ENCODE data around the gene KPNA5. TPM values are rescaled to one million over a fixed set of nuclear protein-coding genes. Genes with fewer than 3 reads are reported as not detected.
A peak's percentile ranks its signal among the peaks of the same experiment; 100 is the strongest.

KPNA5 gene
- total RNA-seq, 4 donors from 2014 or later: 1.1 to 8.2 (median 3.2) TPM

- H3K9me3 ChIP-seq: no peaks in the 10 kb centered on the region
- peaks cover 0 to 6% (median 0%) of the 10 kb centered on the region in 3 donors for H3K36me3 ChIP-seq
- no peak overlapping the region for H3K27ac ChIP-seq
- 23 to 35% methylated on average over 1 of the region's 1 CpG for WGBS, 2 donors
- intact Hi-C loops (cut with DNase I): no loop called here
- TF ChIP-seq, protein P1, sequence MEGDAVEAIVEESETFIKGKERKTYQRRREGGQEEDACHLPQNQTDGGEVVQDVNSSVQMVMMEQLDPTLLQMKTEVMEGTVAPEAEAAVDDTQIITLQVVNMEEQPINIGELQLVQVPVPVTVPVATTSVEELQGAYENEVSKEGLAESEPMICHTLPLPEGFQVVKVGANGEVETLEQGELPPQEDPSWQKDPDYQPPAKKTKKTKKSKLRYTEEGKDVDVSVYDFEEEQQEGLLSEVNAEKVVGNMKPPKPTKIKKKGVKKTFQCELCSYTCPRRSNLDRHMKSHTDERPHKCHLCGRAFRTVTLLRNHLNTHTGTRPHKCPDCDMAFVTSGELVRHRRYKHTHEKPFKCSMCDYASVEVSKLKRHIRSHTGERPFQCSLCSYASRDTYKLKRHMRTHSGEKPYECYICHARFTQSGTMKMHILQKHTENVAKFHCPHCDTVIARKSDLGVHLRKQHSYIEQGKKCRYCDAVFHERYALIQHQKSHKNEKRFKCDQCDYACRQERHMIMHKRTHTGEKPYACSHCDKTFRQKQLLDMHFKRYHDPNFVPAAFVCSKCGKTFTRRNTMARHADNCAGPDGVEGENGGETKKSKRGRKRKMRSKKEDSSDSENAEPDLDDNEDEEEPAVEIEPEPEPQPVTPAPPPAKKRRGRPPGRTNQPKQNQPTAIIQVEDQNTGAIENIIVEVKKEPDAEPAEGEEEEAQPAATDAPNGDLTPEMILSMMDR (IDR thresholded peaks at IDR 0.05): no peak
- TF ChIP-seq POLR2A (IDR thresholded peaks at IDR 0.05): no peak
- no peaks in the 10 kb centered on the region for H3K27me3 ChIP-seq
- DNase-seq: no peak
- peak overlapping the region in 1 of 4 donors; percentile 2 for H3K4me3 ChIP-seq
- peaks cover 6 to 45% (median 19%) of the 10 kb centered on the region in 3 donors for H3K4me1 ChIP-seq
These were observed 14.1 kb upstream of the KPNA5 start for GRCh38 chr6:116666869-116667268.

GRCh38 chr6:116667623-116668022 lies 13.4 kb upstream of the KPNA5 start:
- TF ChIP-seq POLR2A (IDR thresholded peaks at IDR 0.05): no peak
- TF ChIP-seq, protein P1 (IDR thresholded peaks at IDR 0.05): no peak
- peak overlapping the region in 3 of 4 donors; percentile 88 to 89 (median 89) for H3K27ac ChIP-seq
- H3K27me3 ChIP-seq: no peaks in the 10 kb centered on the region
- 9 to 21% methylated on average over 3 of the region's 3 CpGs for WGBS, 2 donors
- intact Hi-C loops (cut with DNase I): no loop called here
- H3K36me3 ChIP-seq: peaks cover 0 to 6% (median 0%) of the 10 kb centered on the region in 3 donors
- peak overlapping the region; percentile 89 to 97 (median 92) for H3K4me3 ChIP-seq
- DNase-seq: no peak
- no peaks in the 10 kb centered on the region for H3K9me3 ChIP-seq
- peaks cover 6 to 45% (median 19%) of the 10 kb centered on the region in 3 donors for H3K4me1 ChIP-seq

- H3K36me3 ChIP-seq: no peaks in the 10 kb centered on the region
- H3K4me1 ChIP-seq: peaks cover 0 to 11% (median 6%) of the 10 kb centered on the region in 3 donors
- H3K27ac ChIP-seq: no peak overlapping the region
- no peak for TF ChIP-seq POLR2A (IDR thresholded peaks at IDR 0.05)
- TF ChIP-seq, protein P1 (IDR thresholded peaks at IDR 0.05): no peak
- no peak for DNase-seq
- no peaks in the 10 kb centered on the region for H3K27me3 ChIP-seq
- no peak overlapping the region for H3K4me3 ChIP-seq
- H3K9me3 ChIP-seq: no peaks in the 10 kb centered on the region
- intact Hi-C loops (cut with DNase I): no loop called here
- 82 to 88% methylated on average over 4 of the region's 4 CpGs for WGBS, 2 donors
These were observed 8.7 kb upstream of the KPNA5 start for GRCh38 chr6:116672306-116672705.

DNA sequence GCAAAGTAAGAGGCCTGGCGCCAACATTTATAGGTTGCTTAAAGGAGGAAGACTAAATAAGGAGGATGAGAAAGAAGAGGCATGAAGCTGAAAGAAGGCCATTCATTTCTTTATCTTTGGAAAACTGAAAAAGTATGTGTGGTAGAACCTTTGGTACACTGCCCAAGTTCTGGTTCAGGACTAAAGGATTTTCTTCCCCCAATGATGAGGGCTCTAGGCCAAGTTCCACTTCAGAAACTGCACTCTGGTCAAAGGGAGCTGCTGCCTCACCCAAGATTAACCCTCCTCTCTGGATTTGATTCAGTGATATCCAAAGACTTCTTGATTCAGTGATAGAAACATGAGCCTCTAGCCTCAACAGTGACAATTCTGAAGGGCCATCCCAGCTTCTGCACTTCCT lies 5.0 kb upstream of the KPNA5 start:
- intact Hi-C loops (cut with DNase I): no loop called here
- Histone ChIP-seq H3K4me3 (no peak overlapping the region), H3K4me1 (peaks cover 0 to 7% (median 0%) of the 10 kb centered on the region in 3 donors), H3K9me3 (no peaks in the 10 kb centered on the region), H3K27ac (no peak overlapping the region), H3K36me3 (no peaks in the 10 kb centered on the region), H3K27me3 (no peaks in the 10 kb centered on the region)
- no peak for TF ChIP-seq POLR2A (IDR thresholded peaks at IDR 0.05)
- TF ChIP-seq, protein P1 (IDR thresholded peaks at IDR 0.05): no peak
- no peak for DNase-seq
- WGBS, 2 donors: 95 to 100% methylated on average over 1 of the region's 1 CpG

GRCh38 chr6:116682334-116682712 lies 1.3 kb downstream of the KPNA5 start:
- Histone ChIP-seq H3K4me1 (peaks cover 3 to 25% (median 7%) of the 10 kb centered on the region in 3 donors), H3K27me3 (no peaks in the 10 kb centered on the region), H3K9me3 (no peaks in the 10 kb centered on the region), H3K36me3 (no peaks in the 10 kb centered on the region), H3K4me3 (peak overlapping the region; percentile 49 to 89 (median 73)), H3K27ac (peak overlapping the region in 2 of 4 donors; percentile 89 to 90)
- no peak for TF ChIP-seq POLR2A (IDR thresholded peaks at IDR 0.05)
- TF ChIP-seq, protein P1 (IDR thresholded peaks at IDR 0.05): no peak
- no peak for DNase-seq
- intact Hi-C loops (cut with DNase I): no loop called here
- 20 to 34% methylated on average over 5 of the region's 5 CpGs for WGBS, 2 donors
